Measurements from ENCODE around the gene IMPA2.

GRCh38 chr18:11987527-11987926 lies 6.2 kb downstream of the IMPA2 start:
- no peak for TF ChIP-seq EZH2 (IDR thresholded peaks at IDR 0.05; ENCODE audit: insufficient read depth, poor library complexity, severe bottlenecking)
- TF ChIP-seq EZH2phosphoT487 (IDR thresholded peaks at IDR 0.05; ENCODE audit: insufficient read depth, low read depth) = no peak
